NOMO-1 treated with dmso at 0.1 percent for 144 hours (cell line): Measurements from ENCODE around the gene BNIPL.

Experiments
- DNase-seq: peaks from one replicate; lab custom pipeline; 2025; ENCODE audit not compliant: unreplicated experiment; lab: John Stamatoyannopoulos, UW

BNIPL gene

DNA sequence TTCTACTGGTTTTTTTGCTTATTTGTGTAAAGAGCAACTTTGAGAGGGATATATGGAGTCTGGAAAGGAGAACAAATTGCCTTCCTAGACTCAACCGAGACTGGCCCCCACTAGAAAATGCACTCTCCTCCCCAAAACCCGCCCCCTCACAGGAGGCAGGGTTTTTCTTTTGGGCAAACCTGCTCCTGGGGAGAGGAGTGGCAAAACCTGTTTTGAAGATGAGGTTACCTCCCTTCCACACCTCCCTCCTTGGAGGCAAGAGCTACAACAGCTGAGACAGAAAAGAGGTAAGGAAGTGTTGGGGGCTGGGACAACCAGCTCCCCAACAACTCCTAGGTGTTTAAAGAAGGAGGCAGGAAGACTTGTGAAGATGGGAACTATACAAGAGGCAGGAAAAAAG is at the start of gene BNIPL:
TSS of gene BNIPL (plus strand) at position 231 of the 400 bp plus-strand sequence. CDS start at position 371, 140 bp downstream.
- DNase-seq, result no peak

- no peak for DNase-seq
Observed at GRCh38 chr1:150987924-150988323, 48.5 kb upstream of the BNIPL start.

DNA sequence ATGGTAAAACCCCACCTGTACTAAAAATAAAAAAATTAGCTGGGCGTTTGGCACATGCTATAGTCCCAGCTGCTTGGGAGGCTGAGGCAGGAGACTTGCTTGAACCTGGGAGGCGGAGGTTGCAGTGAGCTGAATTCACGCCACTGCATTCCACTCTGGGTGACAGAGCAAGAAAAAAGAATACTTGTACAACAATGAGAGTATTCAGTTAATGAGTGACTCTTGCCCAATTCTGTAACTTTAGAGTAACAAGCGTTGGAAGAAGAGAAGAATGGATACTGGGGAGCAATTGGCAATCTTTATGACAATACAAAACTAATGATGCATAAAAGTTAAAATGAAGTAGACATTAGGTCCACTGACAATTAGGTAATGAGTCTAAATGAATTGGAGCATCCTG is 43.8 kb upstream of the BNIPL start:
- DNase-seq, result no peak

- DNase-seq, result no peak
Observed at GRCh38 chr1:150994248-150994647, 42.1 kb upstream of the BNIPL start.

- no peak for DNase-seq
Observed at GRCh38 chr1:150995460-150995859, 40.9 kb upstream of the BNIPL start.

DNA sequence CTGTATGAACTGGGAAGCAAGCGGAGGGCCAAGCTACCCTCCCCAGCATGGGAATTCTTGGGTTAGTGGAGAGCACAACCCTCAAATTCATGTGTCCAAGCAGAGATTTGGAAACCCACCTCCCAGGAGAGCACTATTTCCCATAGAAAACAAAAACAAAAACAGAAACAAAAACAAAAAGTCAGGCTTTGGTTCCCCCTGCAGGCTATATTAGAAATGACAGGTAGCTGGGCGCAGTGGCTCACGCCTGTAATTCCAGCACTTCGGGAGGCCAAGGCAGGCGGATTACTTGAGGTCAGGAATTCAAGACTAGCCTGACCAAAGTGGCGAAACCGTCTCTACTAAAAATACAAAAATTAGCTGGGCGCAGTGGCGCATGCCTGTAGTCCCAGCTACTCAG is 40.5 kb upstream of the BNIPL start:
- no peak for DNase-seq

DNA sequence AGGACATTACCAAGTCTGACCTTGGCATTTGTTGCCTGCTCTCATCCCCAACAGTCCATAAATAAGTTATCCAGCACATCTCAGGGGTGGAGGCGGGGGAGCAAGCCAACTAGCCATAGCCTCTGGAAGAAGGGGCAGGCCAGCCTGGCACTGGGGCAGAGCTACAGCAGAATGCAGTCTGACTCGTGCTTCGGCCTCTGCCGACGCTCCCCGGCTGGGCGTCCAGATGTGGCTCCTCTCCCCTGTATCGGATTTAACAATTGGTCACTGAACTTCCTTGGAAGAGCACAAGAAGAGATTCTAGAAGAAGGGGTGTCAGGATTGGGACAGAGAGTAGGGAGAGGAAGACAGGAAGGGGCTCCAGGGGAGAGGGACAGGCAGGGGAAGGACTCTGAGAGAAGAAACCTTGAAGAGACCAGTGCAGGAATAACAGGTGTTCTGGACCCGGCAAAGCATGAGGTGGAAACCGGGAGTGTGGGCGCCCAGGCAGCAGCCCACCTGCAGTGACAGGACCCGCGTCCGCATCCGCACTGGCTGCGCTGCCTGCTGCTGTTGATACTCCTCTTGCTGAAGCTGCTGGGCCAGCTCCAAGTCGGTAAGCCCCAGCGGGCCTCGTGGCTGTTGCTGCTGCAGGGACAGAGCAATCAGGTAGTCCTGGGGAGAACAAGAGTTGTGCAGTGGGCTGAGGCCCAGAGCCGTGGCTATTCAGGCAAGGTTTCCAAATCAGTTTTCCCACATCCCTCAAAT is 39.1 kb upstream of the BNIPL start:
- DNase-seq, result no peak

GRCh38 chr1:150997949-150998348 is 38.4 kb upstream of the BNIPL start:
- DNase-seq, result no peak

GRCh38 chr1:150999051-150999674 is 37.2 kb upstream of the BNIPL start:
- no peak for DNase-seq

GRCh38 chr1:150999926-151000325 is 36.5 kb upstream of the BNIPL start:
- DNase-seq, result no peak

DNA sequence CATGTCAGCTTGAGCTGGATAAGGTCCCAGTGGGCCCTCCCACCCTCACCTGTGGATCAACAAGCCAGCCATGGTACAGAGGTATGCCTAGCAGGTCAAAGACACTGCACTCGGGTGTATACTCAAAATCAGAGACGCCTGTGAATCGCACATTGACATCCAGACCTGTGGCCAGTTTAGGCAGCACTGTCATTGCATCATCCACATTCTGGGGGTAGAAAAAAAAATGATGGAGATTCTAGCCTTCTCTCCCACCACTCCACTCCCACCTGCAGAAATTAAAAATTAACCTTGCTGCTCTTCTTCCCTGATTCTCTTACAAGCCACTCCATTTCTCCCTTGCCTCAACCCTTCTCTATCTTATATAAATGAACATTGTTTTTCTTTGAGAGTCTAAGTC is 36.0 kb upstream of the BNIPL start:
- DNase-seq, result no peak

- peak; percentile 17 for DNase-seq
Observed at GRCh38 chr1:151001602-151002001, 34.8 kb upstream of the BNIPL start.

DNA sequence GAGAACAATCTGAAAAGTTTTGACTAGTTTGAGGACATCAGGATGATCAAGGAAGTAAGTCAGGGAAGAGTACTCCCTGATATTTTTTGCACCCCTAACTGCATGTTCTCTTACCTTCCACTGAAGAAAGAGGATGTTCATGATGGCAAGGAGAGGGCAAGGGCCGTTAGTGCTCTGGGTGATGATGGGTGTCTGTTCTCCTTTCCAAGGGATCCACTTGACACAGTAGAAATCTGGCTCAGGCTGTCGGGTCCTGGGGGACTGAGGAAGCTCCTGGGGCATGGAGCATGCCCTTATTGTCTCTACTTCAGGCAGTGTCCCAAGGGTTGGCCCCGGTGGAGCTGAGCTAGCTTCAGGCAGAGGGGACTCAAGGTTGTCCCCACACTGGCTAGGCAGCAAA is 34.3 kb upstream of the BNIPL start:
- DNase-seq, result no peak

DNA sequence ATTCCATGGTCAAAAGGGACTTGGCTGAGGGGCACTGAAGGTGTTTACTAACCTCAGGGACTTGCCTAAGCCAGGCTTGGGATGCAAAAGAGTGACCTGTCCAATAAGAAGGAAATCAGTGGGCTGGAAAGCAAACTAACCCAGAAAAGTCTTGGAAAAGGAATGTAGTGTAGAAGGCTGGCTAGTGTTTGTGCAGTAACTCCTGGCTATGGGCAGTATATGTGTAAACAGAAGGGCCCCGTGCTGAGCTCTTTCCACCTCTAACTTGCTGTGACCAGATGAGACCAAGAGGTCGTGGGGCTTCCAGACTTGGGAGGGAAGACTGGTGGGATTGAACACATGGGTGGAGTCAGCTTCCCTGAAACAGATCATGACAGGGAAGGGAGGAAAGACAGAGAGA is 33.8 kb upstream of the BNIPL start:
- DNase-seq, result no peak

DNA sequence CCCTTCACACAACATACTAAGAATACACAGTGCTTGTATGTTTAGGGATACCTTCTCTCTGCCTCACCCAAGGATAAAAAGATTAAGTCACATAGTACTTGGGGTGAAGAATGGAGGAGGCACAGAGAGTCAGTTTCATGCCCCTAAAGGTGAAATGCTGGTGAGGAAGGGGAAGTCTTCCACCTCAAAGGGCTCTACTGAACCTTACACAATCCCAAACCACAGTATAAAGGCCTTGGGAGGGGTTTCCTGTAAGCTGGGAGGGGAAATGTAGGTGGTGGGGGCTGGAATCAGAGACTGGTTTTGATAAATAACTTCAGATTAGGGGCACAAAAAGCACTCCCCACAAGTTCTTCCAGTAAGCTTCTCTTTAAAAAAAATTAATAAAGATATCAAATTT is 33.2 kb upstream of the BNIPL start:
- DNase-seq, result peak; percentile 35

DNA sequence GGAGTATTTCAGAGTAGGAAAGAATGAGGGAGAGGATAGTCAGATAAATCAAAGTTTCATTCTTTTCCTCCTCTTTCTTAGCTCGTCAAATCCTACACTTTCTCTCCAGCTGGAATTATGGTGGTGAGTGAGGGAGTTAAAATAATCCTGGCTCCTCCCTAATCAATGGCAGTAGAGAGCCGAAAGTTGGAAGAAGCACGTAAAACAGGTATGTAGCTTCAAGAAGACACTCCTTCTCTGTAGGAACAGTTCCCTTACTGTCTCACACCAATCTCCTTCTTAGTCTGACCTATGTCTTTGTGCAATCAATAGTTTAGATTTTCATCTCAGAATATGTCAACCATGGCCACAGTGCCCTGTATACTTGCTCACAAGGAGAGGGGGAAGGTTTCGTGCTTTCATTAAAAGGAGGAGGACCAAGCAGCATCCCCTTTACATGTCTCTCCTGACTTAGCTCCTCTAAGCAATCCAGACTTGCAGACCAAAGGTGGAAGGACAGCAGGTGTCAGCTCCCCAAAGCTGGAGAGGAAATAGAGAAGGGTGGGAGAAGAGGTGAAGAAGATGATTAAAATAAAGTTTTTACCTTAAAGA is 30.6 kb upstream of the BNIPL start:
- no peak for DNase-seq

DNA sequence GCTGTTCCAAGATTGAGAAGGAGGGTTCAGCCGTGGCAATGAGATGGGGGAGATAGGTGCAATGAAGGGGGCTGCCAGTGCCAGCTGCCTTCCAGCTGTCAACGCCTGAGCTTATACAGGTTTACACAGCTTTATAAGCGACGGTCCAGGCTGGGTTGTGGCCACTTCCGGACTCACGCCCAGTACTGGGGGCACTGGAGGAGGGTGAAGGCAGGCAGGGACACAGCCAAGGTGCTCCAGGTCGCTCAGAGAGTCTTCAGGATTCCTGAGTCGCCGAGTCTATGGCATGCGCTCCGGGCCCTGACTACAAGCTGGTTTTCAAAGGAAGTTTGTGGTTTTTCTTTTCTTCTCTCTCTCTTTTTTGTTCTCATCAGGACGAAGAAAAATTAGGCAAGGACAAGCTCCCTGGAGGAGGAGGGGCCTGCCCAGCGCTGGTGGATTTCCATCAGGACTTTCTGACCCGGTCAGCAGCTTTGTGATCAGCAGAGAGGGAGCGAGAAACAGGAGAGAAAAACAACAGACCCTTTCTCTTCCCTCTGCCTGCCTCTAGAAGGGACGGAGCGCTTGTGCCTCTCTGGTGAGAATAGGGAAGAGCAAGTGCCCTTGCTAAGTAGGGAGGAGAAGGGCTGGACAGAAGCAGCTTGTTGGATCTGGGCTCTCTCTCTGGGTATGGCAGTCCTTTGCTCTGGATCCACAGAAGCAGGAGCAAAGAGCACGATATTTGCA is 29.9 kb upstream of the BNIPL start, which contains the start of gene MINDY1:
TSS of gene MINDY1 (minus strand) at position 576 of the 726 bp plus-strand sequence. CDS start 4,285 bp downstream, outside the sequence.
- DNase-seq, result peak; percentile 79

GRCh38 chr1:151007853-151008243 is 28.5 kb upstream of the BNIPL start:
- DNase-seq, result no peak

- DNase-seq, result peak; percentile 88
Observed at GRCh38 chr1:151008244-151009205, 27.9 kb upstream of the BNIPL start, which contains the start of gene PRUNE1. TSS of gene PRUNE1 (plus strand) at chr1:151008449. CDS start at chr1:151008633, 184 bp downstream.

- no peak for DNase-seq
Observed at GRCh38 chr1:151009206-151009587, 27.2 kb upstream of the BNIPL start.
